ENCODE results near the gene GRAMD4.

DNA sequence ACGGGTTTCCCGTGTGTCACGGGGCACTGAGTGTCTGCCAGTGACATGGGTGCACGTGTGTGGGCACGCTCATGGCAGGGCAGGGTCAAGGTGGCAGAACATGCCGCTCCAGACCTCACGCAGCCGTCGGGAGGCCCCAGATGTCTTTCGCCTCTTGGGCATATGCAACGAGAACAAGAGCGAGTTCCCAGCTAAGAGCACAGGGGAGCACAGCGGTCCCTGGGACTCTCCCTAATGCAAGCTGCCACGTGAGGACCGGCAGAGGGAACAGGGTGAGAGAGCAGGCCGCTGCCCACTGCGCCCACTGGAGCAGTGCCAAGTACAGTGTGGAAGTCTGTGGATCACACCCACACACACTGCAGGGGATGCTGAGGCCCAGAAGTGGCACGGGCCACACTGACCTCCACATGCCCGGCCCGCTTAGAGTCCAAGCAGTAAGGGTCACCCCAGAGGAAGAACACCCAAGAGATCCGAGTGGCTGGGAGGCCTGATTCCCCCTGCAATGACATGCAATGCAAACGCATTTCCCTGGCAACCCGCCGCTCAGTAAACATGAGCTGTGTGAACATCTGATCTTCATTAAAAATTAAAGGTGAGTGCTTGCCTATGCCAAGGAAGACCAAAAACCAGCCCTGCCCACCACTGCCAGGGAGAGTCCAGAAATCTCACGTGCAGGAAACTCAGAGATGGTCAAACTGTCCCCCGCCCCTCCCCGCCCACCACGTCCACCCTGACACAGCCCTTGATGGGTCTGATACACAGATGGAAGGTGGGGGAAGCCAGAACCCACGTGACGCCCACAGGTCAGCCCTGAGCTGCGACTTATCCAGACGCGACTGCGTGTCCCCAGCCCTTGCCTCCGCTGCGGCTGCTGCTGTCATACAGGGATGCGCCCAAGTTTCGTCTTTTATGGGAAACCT, 106.1 kb downstream of the GRAMD4 start:
- TF ChIP-seq SIN3A (IDR thresholded peaks at IDR 0.05; ENCODE audit: borderline replicate concordance, insufficient read depth, low read length), result no peak
- no peak for TF ChIP-seq POLR2AphosphoS5 (IDR thresholded peaks at IDR 0.05; ENCODE audit: low read depth, low read length)
- TF ChIP-seq, protein P1, sequence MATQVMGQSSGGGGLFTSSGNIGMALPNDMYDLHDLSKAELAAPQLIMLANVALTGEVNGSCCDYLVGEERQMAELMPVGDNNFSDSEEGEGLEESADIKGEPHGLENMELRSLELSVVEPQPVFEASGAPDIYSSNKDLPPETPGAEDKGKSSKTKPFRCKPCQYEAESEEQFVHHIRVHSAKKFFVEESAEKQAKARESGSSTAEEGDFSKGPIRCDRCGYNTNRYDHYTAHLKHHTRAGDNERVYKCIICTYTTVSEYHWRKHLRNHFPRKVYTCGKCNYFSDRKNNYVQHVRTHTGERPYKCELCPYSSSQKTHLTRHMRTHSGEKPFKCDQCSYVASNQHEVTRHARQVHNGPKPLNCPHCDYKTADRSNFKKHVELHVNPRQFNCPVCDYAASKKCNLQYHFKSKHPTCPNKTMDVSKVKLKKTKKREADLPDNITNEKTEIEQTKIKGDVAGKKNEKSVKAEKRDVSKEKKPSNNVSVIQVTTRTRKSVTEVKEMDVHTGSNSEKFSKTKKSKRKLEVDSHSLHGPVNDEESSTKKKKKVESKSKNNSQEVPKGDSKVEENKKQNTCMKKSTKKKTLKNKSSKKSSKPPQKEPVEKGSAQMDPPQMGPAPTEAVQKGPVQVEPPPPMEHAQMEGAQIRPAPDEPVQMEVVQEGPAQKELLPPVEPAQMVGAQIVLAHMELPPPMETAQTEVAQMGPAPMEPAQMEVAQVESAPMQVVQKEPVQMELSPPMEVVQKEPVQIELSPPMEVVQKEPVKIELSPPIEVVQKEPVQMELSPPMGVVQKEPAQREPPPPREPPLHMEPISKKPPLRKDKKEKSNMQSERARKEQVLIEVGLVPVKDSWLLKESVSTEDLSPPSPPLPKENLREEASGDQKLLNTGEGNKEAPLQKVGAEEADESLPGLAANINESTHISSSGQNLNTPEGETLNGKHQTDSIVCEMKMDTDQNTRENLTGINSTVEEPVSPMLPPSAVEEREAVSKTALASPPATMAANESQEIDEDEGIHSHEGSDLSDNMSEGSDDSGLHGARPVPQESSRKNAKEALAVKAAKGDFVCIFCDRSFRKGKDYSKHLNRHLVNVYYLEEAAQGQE (IDR thresholded peaks at IDR 0.05; ENCODE audit: insufficient read depth in 1 of 2, low read depth in 2 of 2, low read length in 2 of 2), result no peak
- TF ChIP-seq TAF1 (IDR thresholded peaks at IDR 0.05; ENCODE audit: borderline replicate concordance, insufficient read depth, low read length), result no peak
- no peak for TF ChIP-seq FOXP2 (optimal IDR thresholded peaks at IDR 0.05; ENCODE audit: borderline replicate concordance, extremely low read depth, extremely low read length, insufficient read depth)

All from PFSK-1 (cell line).